GM19372 (cell line): ENCODE results near the gene MTM1.

Source experiments
- ATAC-seq: cut with Tn5 transposase; IDR thresholded peaks from one replicate; pipeline ENCODE4 v1.9.1; 2021; ENCODE audit warnings: mild to moderate bottlenecking, low read depth, moderate library complexity; ENCODE audit not compliant: unreplicated experiment

The MTM1 gene

DNA sequence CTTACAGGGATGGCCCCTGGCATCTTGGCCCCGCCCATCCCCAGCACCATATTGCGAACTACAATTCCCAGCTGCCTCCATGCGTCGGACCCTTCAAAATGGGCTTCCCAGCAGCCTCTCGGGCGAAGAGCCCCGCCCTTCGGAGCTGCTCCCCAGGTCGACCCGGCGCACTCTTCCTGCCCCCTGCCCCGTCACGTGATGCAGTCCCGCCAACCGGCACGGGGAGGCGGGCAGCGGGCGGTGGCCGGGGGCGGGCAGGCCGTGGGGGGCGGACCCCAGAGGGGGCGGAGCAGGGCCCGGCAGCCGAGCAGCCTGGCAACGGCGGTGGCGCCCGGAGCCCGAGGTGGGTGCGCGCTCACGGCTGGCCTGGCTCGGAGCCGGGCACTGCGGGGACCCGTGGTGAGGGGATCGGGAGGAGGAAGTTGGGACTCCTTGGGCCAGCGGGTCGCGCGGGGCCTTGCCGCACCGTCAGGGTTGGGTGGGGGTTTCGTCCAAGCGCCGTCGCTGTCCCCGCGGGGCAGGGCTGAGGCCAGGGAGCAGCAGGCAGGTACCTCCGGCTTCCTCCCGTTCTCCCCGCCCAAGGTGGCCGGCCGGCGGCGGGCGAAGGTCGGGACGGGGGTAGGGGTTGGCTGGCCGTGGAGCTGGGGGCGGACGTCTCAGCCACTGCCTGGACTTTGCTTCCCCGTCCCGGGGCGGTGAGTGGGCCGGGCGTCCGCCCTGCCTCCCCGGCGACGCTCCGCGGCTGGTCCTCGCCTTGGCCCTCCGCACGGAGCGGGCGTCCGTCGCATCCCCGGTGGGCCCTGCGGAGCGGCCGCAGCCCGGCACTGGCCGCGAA is at the start of gene MTM1:
Gene MTM1, plus strand, starts transcription at position 302 of the 835 bp plus-strand sequence. CDS start 23,994 bp downstream, outside the sequence.
- ATAC-seq, result peak; percentile 84

DNA sequence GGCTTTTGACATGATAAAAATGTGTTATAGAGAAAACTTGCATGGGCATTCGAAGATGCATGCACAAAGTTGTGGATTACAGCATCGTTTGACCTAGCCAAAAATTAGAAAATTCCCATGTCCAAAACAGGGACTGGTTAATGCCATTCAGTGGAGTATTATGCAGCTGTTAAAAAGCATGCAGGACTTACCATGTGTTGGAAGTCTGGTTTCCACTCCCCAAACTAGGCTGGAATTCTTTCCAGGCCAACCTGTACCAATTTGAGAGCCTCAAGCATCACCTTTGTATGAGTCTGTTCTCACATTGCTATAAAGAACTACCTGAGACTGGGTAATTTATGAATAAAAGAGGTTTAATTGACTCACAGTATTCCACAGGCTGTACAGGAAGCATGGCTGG is 45.9 kb upstream of the MTM1 start:
- no peak for ATAC-seq

DNA sequence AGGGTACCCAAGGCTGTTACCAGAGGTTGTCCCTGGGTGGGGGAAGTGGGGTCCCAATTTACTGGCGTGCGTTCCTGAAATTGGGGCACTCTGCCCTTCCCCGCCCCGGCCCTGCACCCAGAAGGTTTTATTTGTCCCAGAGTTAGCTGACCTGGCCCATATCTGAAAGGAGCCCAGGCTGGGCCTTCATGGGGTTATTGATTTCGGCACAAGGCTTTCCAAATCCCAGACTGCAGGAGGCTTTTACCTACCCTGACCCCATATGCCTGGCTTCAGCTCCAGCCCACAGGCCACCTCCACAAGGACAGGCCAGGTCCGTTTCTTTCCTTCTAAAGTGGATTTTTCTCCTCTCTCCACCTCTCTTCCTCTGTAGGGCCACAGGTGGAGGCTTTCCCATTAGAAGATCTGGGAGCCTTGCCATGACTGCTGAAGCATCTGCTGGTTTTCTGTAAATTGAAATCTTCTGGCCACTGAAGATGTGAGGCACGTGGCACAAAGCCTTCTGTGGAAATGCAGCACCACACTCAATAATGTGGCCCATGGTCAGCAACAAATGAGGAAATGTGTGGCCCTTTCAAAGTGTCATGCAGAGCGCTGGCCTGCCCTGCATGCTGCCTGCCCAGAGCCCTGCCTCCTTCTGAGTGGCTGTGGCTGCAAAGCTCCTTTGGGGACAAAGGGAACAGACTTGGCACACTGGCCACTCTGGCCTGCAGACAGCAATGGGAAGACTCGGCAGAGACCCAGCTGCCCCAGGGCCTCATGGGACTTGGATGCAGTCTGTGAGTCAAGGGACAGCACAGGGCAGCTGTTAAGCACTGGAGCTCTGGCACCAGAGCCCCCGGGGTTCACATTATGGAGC is 43.1 kb upstream of the MTM1 start:
- ATAC-seq, result no peak

DNA sequence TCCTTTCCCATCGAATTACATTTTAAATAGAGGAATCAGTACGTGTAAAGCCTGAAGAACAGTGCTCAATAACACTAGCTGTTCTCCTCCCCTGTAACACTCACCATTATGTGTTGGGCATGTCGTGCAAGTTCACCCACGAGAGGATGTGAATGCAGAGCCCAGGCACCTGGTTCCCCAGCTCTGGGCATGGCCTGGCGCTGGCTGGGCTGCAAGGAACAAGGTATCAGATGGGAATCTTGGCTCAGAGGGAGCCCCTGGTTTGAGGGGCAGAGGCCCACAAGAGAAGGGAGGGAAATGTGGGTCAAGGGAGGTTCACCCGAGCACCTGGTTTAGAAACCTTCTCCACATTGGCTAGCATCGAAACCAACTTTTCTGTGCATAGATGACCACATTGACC is 41.7 kb upstream of the MTM1 start:
- no peak for ATAC-seq

DNA sequence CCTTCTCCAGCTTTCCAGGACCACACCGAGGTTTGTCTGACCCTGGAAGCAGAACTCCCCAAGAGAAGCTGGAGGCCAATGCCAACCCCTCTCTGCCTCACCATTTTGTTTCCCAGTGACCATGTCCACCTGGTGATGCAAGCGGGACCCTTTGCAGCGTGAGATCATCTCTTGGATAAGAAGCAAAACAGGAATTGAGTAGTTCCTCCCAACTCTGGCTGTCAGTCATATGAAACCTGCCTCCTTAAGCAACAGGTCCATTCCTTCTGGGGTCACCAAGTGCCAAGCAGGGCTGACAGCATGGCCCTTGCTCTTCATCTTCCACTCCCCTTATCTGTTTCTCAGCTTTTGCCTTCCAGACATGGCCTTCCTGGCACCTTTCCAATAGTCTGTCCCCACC is 41.3 kb upstream of the MTM1 start:
- ATAC-seq, result no peak

DNA sequence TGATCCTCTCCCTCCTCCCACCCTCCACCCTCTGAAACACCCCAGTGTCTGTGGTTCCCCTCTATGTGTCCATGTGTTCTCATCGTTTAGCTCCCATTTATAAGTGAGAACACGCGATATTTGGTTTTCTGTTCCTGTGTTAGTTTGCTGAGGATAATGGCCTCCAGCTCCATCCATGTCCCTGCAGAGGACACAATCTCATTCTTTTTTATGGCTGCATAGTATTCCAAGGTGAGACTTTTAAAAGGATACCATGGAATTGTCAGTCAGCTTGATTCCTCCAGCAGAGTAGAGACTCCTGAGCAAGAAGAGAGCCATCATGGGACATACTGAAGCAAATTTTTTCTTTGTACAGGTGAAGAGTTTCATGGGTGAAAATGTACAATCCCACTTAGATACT is 38.8 kb upstream of the MTM1 start:
- ATAC-seq, result no peak

DNA sequence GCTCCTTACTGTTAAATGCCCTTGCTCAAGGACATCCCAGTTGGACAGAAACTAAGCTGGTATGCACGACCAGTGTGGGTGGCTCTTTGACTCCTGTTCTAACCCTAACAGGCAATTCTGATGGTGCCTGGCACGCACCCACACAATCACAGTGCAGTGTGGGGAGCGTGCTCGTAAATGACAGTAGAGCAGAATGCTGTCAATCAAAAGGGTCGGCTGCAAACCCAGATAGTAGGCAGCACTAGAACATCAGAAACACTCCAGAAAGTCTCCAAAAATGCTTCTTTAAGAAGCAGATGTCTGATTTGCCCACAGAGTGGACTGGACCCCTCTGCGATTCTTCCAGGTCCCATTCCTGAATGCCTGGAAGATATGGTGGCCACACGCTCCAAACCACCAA is 37.6 kb upstream of the MTM1 start:
- no peak for ATAC-seq

DNA sequence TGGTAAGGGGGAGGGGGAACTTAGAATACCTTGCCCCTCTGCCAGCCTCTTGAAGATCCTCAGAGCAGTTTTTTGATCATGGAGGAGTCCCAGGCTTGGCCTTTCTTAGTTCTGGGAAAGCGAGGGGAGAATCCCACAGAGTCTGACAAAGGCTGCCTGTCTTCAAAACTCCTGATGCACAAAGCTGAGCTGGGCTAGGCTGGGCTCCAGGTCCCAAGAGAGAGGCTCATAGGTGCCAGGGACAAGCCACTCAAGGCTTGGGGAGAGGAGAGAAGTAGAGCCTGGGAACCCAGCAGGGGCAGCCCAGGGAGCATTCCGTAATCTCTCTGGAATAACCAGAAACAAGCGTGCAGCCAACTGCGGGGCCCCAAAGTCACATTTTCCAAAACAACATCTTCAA is 37.0 kb upstream of the MTM1 start:
- no peak for ATAC-seq

DNA sequence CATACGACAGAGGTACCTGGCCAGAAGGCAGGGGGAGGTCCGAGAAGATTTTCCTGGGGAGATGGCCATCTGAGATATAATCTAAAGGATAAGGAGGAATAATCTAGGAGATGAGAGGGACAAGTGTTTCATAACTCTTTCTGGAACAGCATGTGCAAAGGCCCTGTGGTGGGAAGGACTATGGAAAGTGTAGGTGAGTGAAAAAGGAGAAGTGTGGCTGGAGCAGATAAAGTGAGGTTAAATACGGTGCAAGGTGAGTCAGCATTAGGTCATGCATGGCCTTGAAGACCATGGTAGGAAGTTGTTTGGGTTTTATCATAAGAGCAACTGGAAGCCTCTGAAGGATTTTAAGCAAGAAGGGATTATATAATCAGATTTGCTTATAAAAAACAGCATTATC is 34.6 kb upstream of the MTM1 start:
- no peak for ATAC-seq

DNA sequence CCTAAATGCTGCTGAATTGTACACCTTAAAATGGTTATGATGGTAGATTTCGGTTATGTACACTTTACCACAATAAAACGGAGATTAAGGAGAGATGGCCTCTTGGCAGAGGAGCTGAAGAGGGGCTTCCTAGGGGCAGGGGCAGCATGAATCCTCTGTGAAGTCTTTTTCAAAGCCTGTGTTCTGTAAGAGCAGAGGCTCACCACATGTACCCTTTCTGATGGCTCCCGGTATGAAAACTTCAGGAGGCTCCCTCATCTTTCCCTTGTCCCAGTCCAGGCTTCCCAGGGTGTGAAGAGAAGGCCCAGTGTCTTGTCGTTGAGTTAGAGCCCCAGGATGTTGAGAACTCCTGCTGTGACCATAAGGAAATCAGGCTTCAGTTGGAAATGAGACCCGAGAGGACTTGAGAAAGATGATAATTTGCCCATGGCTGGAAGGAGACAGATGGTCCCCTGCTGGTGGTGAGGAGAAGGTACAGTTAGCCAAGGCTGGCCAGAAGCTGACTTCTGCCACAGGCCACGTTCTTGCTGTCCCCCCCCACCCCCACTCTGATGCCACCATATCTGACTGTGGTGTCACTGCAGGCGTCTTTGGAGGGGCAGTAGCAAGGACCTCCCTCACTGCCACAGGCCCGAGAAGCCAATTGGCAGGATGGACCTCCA is 31.8 kb upstream of the MTM1 start:
- no peak for ATAC-seq

DNA sequence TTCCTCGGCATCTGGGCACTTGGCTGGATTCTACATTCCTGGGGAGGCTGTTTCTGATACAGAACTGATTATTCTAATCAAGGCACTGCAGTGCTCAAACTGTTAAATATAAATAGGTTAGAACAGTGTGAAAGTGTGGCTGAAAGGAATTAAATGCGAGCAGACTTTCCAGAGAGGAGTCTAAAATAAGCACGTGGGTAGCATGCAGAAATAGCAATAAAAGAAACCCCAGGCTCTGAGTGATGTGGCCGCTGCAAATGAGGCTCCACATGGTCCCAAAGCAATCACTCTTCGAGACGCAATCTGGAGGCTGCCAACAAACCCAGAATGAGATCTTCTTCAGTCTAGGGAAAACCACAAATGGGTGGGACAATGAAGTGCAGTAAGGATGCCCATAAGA is 30.6 kb upstream of the MTM1 start:
- ATAC-seq, result no peak

DNA sequence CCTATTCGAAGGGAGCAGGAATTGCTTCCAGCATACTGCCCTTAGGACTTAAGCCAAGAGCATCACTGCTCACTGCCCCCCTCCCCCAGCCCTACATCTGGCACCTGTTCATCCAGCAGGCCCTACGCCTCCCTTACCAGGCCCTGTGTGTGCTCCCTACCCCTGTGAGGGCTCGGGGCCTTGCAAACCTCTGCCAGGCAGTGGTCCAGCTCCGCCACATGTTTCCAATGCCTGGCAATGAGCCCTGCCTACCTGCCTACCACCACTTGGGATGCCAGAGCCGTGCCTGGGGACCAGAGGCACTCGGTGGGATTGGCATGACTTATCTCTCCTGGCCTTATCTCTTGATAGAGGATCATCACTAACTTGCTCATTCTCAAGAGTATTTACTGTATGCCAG is 27.5 kb upstream of the MTM1 start:
- no peak for ATAC-seq

DNA sequence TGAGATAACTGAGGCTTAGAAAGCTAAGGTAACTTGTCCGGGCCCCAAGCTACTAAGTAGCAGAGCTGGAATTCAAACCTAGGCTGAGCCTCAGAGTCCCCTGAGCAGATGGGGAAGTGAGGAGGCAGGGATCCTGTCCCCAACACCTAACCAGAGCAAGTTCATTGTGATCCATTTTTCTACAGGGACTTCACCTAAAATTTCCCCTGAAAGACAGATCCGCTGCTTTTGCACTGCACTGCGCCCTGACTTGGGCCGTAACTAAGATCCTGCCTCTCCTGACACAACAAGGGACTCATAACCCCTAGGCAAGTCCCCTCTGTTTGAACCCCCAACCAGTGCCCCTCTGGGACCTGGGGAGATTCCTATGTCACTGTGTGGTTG is 25.6 kb upstream of the MTM1 start:
- ATAC-seq, result peak; percentile 34

DNA sequence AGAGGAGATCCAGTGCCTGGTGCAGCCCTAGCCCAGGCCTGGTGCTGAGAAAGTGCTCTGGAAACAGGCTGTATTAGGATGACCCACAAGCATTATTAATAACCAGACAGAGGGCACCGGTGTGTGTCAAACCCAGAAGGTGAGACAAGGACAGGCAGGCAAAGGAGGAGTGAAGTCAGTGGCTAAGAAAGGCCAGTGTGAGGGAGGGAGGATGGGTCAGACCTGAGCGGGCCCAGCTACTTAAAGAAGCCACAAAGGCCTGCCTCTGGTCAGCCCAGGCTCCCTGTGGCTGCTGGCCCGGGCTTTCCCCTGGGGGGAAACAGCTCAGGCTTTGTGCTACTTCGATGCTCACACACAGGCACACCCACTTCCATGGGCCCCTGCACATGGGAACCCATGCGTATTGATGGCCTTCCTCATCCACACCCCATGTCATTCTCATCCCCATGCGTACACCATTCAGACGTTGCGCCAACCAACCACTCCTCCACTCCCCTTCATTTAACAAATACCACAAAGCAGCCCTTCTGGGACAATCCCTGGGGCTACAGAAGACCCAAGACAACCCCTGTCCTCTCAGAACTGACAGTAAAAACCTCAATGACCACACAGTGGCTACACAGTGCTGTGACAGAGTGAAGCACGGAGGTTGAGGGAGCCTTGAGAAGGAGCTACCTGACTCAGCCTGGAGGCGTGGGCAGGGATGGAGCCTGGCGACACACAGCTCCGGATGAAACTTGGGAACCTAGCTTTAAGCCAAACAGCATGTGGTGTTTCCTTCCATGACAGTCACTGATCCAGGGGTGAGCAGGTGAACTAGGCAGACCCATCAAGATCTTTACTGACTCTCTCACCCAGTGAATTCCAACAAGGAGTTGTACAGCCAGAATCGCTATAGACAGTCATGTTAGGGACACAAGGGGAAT is 24.9 kb upstream of the MTM1 start:
- peak; percentile 36 for ATAC-seq

DNA sequence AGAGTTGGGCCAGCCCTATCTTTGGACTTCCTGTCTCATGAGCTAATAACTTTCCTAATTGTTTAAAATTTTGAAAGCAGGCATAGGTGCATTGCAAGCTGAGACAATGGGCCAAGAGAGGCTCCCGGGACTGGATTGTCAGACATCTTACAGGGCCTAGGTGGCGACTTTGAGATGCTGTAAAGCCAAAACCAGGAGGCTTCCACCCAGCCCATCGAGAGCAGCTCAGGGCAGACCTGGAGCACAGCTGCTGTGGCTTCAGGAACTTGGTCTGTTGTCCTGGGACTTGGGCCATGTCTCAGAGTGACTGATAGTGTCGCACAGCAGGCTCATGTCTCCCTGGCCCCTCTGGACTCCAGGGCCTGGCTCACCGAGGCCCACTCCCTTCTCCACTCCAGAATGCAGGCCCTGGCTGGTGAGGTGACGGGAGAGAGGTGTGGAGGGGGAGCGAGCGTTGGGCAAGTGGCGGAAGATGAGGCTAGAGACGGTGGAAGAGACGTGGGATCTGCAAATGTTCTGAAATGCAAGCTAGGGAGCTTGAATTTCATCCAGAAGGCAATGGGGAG is 24.1 kb upstream of the MTM1 start:
- no peak for ATAC-seq

DNA sequence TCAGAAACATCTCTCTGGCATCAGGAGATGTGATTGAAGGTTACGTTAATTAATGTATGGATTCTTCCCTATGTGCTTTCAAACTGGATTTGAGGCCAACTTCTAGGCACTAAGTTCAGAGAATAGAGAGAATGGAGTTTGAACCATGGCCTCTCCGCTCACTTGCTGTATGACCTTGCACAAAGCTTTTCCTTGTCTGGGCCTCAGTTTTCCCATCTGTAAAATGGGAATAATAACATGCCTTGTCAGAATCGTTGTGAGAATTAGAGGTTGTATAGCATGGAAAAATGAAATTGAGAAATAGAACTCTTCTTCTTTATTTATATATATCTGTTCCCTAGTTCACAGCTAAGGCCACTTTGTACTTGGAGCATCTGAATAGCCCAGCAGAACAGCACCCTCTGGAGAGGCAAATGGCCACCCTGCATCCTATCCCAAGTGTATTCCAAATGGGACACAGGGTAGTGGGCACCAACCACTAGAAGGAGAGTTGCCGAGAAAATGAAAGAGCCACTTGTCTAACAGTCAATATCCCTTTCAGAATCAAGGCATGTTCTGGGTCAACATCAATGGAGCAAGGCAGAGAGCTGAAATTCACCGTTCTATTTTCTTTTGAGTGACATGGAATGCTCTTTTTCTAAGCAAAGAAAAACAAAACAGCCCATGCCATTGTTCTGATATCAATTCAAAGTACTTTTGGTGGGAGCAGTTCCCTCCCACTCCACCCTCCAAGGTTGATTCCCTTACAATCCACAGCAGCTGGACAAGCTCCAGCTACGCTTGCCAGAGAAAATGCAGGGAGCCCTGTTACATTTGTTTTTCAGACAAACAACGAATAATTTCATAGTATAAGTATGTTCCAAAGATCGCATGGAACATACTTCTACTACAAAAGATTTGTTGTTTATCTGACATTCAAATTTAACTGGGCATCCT is 23.3 kb upstream of the MTM1 start:
- no peak for ATAC-seq

DNA sequence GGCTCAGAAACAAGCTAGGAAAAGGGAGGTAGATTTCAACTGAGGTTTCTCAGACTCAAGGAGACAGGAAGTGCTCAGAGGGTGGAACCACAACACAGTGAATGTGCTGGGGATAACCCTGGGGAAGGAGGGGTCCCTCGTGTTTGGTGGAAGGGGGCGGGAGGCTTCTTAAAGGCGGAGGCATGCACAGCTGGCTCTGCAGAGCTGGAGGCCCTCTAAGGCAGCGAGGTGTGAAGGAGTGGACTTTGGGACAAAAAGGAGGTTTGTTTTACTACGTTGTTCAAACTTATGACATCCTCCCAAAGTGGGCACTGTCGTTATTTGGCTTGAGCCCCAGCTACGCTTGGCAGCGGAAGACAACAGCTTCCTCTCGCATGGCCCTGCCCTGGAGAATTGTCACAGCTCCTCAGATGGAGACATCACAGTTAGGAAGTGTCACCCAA is 21.7 kb upstream of the MTM1 start:
- ATAC-seq, result no peak

DNA sequence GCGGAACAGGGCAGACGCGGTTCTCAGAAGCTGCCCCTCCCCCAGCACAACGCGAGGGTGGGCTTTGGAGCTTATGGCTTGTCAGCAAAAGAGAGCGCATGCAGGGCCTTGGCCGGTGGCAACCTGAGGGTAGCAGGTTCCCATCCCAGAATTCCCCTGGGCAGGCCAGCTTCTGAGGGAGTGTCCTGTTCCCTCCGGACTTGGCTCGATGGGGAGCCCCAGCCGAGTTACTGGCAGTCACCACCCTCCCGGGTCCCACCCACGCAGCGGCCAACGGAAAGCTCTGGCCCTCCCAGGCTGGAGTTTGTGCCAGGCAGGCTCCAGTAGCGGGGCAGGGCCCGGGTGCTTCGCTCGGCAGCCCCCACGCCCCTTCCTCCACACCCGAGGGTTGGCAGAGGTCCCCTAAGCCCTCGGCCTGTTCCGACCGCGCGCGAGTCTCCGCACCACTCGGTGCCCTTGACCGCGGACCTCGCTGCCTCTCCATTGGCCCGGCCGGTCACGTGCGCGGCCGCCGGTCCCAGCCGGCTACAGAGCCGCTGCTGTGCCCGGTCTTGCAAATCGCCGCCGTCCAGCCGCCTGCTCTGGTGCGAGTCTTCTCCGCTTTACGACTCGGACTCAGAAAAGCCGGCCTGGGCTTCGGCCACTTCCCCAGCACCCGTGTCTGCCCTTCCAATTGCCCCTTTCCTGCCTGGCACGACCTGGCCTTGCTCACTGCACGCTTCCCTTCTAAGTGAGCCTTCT is 20.9 kb upstream of the MTM1 start:
- ATAC-seq, result peak; percentile 75
